HK-2 (cell line): Measurements from ENCODE around the gene RDH13.
"Not testable (repeated sequence)": the region's sequence is repeated elsewhere in the genome, so short reads cannot be mapped to it uniquely, and the experiment has no call there.

Experiments used
- DNase-seq: peaks from one replicate; pipeline ENCODE4 v3.0.0-alpha.2; 2018; ENCODE audit not compliant: unreplicated experiment

RDH13 gene

DNA sequence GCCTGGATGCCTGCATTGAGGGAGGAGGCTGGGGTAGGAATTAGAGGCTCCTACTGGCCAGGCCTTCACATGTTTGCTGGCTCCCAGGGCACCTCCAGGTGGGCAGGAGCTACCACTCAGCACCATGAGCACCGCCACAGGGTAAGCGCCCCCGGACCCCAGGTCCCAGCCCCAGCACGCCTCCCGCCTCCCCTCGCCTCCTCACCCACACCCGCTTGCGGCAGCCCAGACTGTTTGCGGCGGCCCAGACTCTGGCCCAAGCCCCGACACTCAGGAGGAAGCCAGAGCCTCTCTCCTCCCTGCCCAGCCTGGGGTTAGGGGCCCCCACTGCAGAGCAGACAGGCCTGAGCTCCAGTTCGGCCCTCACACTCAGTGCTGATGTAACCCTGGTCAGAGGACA lies 13.4 kb upstream of the RDH13 start:
- DNase-seq: no peak

DNA sequence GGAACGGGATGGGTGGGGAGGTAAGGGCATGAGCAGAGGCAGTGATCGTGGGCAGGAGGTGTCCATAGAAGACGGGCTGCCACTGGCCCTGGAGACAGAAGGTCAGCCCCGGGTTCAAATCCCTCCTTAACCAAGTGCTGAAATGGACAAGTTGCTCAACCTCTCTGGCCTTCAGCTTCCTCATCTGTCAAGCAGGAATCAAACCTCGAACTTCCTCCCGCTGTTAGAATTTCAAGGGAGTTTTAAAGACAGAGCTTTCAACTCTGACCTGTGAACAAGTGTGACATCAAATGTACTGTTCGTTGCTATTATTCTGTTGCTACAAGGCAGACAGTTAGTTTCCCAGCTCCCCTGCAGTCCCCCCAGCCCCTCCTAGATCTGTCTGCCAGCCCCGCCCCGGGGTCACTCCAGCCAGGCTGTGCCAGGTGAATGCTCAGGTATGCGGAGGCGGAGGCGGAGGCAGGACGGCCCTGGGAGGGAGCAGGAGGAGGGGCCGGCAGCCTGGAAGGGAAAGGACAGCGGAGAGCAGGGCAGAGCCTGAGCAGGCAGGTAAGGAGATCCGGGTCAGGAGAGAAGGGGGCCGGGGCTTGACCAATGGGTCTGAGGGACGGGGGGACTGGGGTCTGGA lies 12.5 kb upstream of the RDH13 start, which contains the start of gene EPS8L1:
Gene EPS8L1, plus strand, starts transcription at position 499 of the 628 bp plus-strand sequence. CDS start 576 bp downstream, outside the sequence.
- no peak for DNase-seq

- no peak for DNase-seq
These were observed 9.0 kb upstream of the RDH13 start for GRCh38 chr19:55071913-55072312.

- peak; percentile 89 for DNase-seq
These were observed 8.2 kb upstream of the RDH13 start for GRCh38 chr19:55071129-55071502.

DNA sequence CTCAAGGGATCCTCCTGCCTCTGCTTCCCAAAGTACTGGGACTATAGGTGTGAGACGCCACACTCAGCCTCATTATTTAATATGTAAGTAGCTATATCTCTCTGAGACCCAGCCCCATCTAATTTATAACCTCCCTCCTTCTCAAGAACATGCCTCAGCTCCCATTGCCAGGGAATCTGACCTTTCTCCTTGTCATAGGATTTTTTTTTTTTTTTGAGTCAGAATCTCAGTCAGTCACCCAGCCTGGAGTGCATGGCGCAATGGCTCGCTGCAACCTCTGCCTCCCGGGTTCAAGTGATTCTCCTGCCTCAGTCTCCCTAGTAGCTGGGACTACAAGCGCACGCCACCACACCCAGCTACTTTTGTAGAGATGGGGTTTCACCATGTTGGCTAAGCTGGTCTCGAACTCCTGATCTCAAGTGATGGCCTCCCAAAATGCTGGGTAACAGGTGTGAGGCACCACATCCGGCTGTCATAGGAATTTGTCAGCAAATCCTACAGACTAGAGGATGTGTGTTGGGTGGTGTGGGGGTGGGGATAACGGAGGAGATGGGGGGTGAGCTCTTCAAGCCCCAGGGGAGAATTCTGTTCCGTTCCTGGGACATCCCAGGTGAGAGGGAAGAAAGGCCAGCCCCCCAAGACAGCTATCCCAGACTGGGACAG lies 7.6 kb upstream of the RDH13 start:
- no peak for DNase-seq

- DNase-seq: no peak
These were observed 6.9 kb upstream of the RDH13 start for GRCh38 chr19:55069865-55070197.

DNA sequence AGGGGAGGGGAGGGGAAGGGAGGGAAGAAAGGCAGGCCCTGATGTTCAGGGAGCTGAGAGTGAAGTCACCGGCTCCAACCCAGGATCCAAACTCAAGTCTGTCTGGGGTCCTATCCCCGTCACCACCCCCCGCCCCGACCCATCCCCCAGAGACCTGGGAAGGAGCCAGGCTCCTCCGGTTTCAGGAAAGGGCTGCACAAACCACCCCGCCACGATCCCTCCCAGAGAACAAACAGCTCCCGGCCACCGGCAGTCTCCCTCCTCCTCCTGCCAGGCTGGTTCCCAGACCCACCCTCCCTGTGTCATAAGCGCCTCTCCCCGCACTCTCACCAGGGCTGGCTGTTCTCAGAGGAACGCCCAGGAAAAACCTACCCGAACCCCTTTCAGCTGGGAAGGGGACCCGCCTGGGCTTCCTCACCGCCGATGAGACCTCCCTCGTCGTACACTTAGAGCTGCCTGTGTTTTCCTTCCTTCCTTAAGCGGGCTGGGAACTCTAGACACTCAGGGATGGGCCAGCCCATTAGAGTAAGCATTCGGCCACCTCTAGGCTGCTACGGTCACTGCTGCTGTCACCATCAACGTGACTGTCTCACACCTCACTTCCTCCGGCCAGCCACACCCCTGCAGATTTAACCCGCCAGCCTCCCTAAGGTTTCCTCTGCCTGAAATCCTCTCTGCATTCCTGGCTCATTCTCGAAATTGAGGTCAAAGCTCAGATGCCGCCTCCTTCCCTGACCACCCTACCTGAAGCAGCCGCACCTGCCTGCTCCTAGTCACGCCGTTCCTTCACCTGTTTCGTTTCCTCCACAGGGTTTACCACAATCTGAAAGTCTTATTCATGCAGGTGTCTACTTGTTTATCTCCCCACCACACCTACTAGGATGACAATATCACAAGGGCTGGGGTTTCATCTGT lies 6.3 kb upstream of the RDH13 start:
- peak; percentile 58 for DNase-seq

DNA sequence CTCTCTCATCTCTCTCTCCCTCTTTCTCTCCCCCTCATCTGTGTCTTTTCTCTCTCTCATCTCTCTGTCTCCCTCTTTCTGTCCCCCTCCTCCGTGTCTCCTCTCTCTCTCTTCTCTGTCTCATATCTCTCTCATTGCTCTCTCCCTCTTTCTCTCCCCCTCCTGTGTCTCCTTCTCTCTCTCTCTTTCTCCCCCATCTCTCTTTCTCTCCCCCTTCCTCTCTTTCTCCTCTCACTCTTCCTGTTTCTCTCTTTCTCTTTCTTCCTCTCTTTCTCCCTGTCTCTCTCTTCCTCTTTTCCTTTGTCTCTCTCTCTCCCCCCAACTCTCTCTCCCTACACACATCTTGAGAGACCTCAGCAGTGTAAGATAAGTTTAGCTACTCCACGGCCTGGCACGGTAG lies 4.9 kb upstream of the RDH13 start:
- DNase-seq: no peak

GRCh38 chr19:55066107-55066709 lies 3.3 kb upstream of the RDH13 start:
- DNase-seq: no peak

- not testable (repeated sequence) for DNase-seq
These were observed 2.6 kb upstream of the RDH13 start for GRCh38 chr19:55065516-55065915.

GRCh38 chr19:55063492-55063843 lies 520 bp upstream of the RDH13 start:
- no peak for DNase-seq

DNA sequence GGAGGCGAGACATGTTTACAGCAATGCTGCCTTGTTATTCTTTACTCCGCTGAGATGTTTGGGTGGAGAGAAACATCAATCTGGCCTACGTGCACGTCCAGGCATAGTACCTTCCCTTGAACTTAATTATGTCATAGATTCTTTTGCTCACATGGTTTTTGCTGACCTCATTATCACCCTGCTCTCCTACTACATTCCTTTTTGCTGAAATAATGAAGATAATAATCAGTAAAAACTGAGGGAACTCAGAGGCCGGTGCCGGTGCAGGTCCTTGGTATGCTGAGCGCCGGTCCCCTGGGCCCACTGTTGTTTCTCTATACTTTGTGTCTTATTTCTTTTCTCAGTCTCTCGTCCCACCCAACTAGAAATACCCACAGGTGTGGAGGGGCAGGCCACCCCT lies 2.7 kb downstream of the RDH13 start:
- DNase-seq: not testable (repeated sequence)

GRCh38 chr19:55058781-55059610 lies 4.0 kb downstream of the RDH13 start:
- no peak for DNase-seq

GRCh38 chr19:55056827-55057226 lies 6.1 kb downstream of the RDH13 start:
- DNase-seq: no peak

GRCh38 chr19:55053735-55054134 lies 9.2 kb downstream of the RDH13 start:
- DNase-seq: no peak

GRCh38 chr19:55050749-55051532 lies 12.0 kb downstream of the RDH13 start:
- no peak for DNase-seq

DNA sequence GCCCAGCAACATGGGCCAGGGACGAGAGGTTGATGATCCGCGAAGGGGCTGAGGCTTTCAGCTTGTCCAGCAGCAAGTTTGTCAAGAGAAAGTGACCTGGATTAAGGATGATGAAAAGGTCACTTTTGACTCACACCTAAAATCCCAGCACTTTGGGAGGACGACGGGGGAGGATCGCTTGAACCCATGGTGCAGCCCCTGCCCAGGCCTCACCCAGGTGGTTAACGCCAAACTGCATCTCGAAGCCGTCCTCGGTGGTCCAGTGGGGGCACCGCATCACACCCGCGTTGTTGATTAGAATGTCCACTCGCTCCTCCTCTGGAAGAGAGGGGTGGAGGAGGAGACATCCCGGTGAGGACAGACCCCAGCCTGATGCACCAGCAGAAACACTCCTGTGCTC lies 14.5 kb downstream of the RDH13 start:
- DNase-seq: no peak

- DNase-seq: no peak
These were observed 15.0 kb downstream of the RDH13 start for GRCh38 chr19:55047951-55048350.

DNA sequence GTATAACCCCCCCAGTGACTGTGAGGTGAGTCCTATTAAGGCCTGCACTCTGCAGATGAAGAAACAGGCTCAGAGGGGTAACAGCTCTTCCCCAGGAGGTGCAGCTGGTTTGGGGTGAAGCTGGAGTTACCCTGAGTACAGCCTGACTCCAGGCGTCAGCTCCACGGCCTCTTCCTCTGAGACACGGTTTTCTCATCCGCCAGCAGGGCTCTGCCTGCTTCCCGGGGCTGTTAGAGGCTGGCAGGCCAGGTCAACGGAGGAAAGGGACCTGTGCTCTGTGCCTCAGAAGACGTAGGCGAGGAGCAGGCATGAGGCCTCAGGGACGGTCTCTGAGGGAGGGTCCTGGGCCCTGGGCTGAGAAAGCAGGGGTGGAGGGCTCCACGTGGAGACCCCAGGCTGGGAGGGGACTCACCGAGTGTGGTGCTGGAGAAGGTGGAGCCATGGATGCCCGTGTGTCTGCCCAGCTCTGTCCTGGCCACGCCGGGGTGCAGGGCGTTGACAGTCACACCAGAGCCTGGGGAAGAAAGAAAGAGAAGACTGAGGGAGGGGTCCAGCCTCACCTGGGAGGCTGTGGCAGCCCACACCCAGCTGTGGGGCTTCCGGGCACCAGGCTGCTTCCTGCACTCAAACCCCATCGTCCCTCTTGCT lies 15.8 kb downstream of the RDH13 start:
- no peak for DNase-seq
